Osteoblast (primary cell): ENCODE measurements around the gene GTF2A1L. TPM values are rescaled to one million over a fixed set of nuclear protein-coding genes. Genes with fewer than 3 reads are reported as not detected.
"Not testable (repeated sequence)": the region's sequence is repeated elsewhere in the genome, so short reads cannot be mapped to it uniquely, and the experiment has no call there.

Experiments
- DNase-seq: peaks from one replicate; pipeline ENCODE4 v3.0.0; 2011; ENCODE audit warnings: low spot score, mixed read lengths; ENCODE audit not compliant: insufficient read length; ENCODE audit errors: missing footprints
- H2AFZ ChIP-seq: 2 replicates; pipeline ENCODE4 v1.6.0; 2011; ENCODE audit warnings: mild to moderate bottlenecking, low read length
- H3K27ac ChIP-seq: 2 replicates; pipeline ENCODE4 v1.5.1; 2011; ENCODE audit warnings: mild to moderate bottlenecking, low read depth, low read length, moderate library complexity
- H3K27me3 ChIP-seq: 2 replicates; pipeline ENCODE4 v1.6.0; 2012; ENCODE audit warnings: mild to moderate bottlenecking, control low read depth, inconsistent platforms, low read length, moderate library complexity; ENCODE audit not compliant: insufficient read depth
- H3K36me3 ChIP-seq: 2 replicates; pipeline ENCODE4 v1.5.1; 2011; ENCODE audit warnings: mild to moderate bottlenecking, low read length, control low read depth, moderate library complexity; ENCODE audit not compliant: insufficient read depth
- H3K4me1 ChIP-seq: 2 replicates; pipeline ENCODE4 v1.5.1; 2011; ENCODE audit warnings: mild to moderate bottlenecking, low read length, control low read depth, moderate library complexity; ENCODE audit not compliant: insufficient read depth
- H3K4me2 ChIP-seq: 2 replicates; pipeline ENCODE4 v1.6.0; 2011; ENCODE audit warnings: mild to moderate bottlenecking, low read length; ENCODE audit not compliant: insufficient read depth
- H3K4me3 ChIP-seq: fragments of 200-600 bp; sonication (generic); 3 replicates; pipeline ENCODE4 v1.5.1; 2012; ENCODE audit warnings: mild to moderate bottlenecking, low read length, inconsistent platforms; ENCODE audit not compliant: insufficient read depth
- H3K79me2 ChIP-seq: 2 replicates; pipeline ENCODE4 v1.6.0; 2012; ENCODE audit warnings: mild to moderate bottlenecking, low read length, control low read depth, inconsistent platforms; ENCODE audit not compliant: insufficient read depth
- H3K9me3 ChIP-seq: 2 replicates; pipeline ENCODE4 v1.5.1; 2011; ENCODE audit warnings: low read depth, low read length, control low read depth
- H4K20me1 ChIP-seq: 2 replicates; pipeline ENCODE4 v1.6.0; 2012; ENCODE audit warnings: mild to moderate bottlenecking, low read length, control low read depth; ENCODE audit not compliant: insufficient read depth
- total RNA-seq: library from RNA; depleted of rRNA; stranded (reverse); fragments of >200 nt; gene quantifications from 2 replicates; pipeline ENCODE4 v1.2.3, GENCODE V29; 2012
- TF ChIP-seq, protein P1 (sequence below): IDR thresholded peaks from 2 replicates; pipeline ENCODE4 v1.5.1; 2011; ENCODE audit warnings: mild to moderate bottlenecking, low read depth, low read length, moderate library complexity; ENCODE audit errors: extremely low read depth

GTF2A1L gene
- total RNA-seq, 1 donor: 1.1 TPM

DNA sequence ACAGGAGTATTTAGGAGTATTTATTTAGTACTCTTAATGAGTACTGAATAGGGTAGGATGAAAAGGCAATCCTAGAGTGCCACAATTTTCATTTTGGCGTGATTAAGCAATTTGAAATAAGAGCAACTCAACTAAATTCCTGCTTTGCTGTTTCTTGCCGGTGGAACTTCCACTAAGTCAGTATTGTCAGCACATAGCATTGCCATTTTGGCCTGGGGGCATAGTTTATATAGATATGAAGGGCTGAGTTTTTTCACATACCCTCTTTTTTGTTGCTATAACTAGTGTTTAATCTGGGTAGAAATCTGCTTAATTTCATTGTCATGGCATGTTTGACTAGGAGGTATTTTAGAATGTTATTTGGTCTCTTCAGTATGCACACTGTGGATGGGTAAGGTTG, 1.9 kb downstream of the GTF2A1L start:
- Histone ChIP-seq H4K20me1 (no peaks in the 10 kb centered on the region), H2AFZ (no peak overlapping the region), H3K27ac (no peak overlapping the region), H3K27me3 (peaks cover 3% of the 10 kb centered on the region), H3K79me2 (no peaks in the 10 kb centered on the region), H3K9me3 (no peaks in the 10 kb centered on the region), H3K4me1 (no peaks in the 10 kb centered on the region), H3K4me3 (no peak overlapping the region), H3K4me2 (no peak overlapping the region), H3K36me3 (no peaks in the 10 kb centered on the region)
- TF ChIP-seq, protein P1, sequence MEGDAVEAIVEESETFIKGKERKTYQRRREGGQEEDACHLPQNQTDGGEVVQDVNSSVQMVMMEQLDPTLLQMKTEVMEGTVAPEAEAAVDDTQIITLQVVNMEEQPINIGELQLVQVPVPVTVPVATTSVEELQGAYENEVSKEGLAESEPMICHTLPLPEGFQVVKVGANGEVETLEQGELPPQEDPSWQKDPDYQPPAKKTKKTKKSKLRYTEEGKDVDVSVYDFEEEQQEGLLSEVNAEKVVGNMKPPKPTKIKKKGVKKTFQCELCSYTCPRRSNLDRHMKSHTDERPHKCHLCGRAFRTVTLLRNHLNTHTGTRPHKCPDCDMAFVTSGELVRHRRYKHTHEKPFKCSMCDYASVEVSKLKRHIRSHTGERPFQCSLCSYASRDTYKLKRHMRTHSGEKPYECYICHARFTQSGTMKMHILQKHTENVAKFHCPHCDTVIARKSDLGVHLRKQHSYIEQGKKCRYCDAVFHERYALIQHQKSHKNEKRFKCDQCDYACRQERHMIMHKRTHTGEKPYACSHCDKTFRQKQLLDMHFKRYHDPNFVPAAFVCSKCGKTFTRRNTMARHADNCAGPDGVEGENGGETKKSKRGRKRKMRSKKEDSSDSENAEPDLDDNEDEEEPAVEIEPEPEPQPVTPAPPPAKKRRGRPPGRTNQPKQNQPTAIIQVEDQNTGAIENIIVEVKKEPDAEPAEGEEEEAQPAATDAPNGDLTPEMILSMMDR: no peak
- DNase-seq: no peak

DNA sequence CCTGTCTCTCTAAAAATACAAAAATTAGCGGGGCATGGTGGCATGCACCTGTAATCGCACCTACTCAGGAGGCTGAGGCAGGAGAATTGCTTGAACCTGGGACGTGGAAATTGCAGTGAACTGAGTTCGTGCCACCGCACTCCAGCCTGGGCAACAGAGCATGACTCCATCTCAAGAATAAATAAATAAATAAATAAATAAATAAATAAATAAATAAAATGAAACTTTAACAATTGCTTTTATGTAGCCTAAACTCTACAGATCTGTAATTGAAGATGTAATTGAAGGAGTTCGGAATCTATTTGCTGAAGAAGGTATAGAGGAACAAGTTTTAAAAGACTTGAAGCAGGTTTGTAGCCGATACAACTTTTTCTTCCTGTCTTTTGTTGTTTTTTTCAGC, 2.9 kb downstream of the GTF2A1L start:
- H3K27me3 ChIP-seq: peaks cover 3% of the 10 kb centered on the region
- no peaks in the 10 kb centered on the region for H3K36me3 ChIP-seq
- H3K9me3 ChIP-seq: no peaks in the 10 kb centered on the region
- H4K20me1 ChIP-seq: no peaks in the 10 kb centered on the region
- no peak for DNase-seq
- no peaks in the 10 kb centered on the region for H3K79me2 ChIP-seq
- no peak overlapping the region for H3K4me3 ChIP-seq
- no peak overlapping the region for H2AFZ ChIP-seq
- no peaks in the 10 kb centered on the region for H3K4me1 ChIP-seq
- H3K4me2 ChIP-seq: no peak overlapping the region
- TF ChIP-seq, protein P1: no peak
- no peak overlapping the region for H3K27ac ChIP-seq

DNA sequence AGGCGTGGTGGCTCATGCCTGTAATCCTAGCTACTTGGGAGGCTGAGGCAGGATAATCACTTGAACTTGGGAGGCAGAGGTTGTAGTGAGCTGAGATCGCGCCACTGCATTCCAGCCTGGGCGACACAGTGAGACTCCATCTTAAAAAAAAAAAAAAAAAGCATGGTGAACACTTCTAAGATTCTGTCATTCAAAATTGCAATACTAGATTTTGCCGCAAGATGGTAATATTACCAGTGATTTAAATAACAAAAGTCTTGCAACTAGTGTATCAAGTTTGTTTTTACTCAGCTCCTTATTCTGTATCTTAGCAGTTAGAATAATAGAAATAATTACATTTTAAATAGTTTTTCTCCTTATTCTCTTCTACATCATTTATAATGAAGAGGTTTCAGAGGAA, 5.0 kb downstream of the GTF2A1L start:
- not testable (repeated sequence) for H3K27me3 ChIP-seq, H4K20me1 ChIP-seq, H3K79me2 ChIP-seq, DNase-seq, H2AFZ ChIP-seq, H3K36me3 ChIP-seq, H3K9me3 ChIP-seq, H3K4me2 ChIP-seq, H3K4me3 ChIP-seq, H3K27ac ChIP-seq, H3K4me1 ChIP-seq

DNA sequence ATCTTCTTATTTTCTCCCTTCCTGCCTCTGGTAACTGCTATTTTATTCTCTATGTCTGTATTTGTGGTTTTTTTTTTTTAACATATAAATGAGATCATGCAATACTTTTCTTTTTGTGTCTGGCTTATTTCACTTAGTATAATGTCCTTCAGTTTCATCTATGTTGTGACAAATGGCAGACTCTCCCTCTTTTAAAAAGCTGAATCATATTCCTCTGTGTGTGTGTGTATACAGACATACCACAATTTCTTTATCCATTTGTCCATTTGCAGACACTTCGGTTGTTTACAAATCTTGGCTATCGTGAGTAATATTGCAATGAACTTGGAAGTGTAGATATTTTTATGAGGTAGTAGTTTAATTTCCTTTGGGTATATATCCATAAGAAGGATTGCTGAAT, 7.0 kb downstream of the GTF2A1L start:
- Histone ChIP-seq H3K27ac (no peak overlapping the region), H3K4me3 (no peak overlapping the region), H3K4me2 (no peak overlapping the region), H3K79me2 (no peaks in the 10 kb centered on the region), H3K9me3 (no peaks in the 10 kb centered on the region), H2AFZ (no peak overlapping the region), H3K27me3 (no peaks in the 10 kb centered on the region), H3K36me3 (no peaks in the 10 kb centered on the region), H4K20me1 (no peaks in the 10 kb centered on the region), H3K4me1 (no peaks in the 10 kb centered on the region)
- DNase-seq: no peak
- TF ChIP-seq, protein P1: no peak
